HG03558 (cell line): ENCODE results near the gene EFEMP1.
"Not testable (repeated sequence)": the region's sequence is repeated elsewhere in the genome, so short reads cannot be mapped to it uniquely, and the experiment has no call there.

ENCODE experiments used
- ATAC-seq: cut with Tn5 transposase; IDR thresholded peaks from one replicate; pipeline ENCODE4 v1.9.1; 2021; ENCODE audit warnings: moderate number of reproducible peaks; ENCODE audit not compliant: unreplicated experiment; ENCODE audit errors: extremely low read depth

EFEMP1 gene

GRCh38 chr2:55839182-55839819 is 84.3 kb downstream of the EFEMP1 start:
- no peak for ATAC-seq

GRCh38 chr2:55838653-55839052 is 84.9 kb downstream of the EFEMP1 start:
- no peak for ATAC-seq

GRCh38 chr2:55838117-55838516 is 85.5 kb downstream of the EFEMP1 start:
- not testable (repeated sequence) for ATAC-seq

- no peak for ATAC-seq
Observed at GRCh38 chr2:55837073-55837472, 86.5 kb downstream of the EFEMP1 start.

- ATAC-seq, result not testable (repeated sequence)
Observed at GRCh38 chr2:55831671-55832410, 91.7 kb downstream of the EFEMP1 start.

GRCh38 chr2:55827855-55828254 is 95.7 kb downstream of the EFEMP1 start:
- ATAC-seq, result no peak

GRCh38 chr2:55827428-55827827 is 96.2 kb downstream of the EFEMP1 start:
- ATAC-seq, result not testable (repeated sequence)

GRCh38 chr2:55826246-55826645 is 97.3 kb downstream of the EFEMP1 start:
- ATAC-seq, result no peak

- ATAC-seq, result no peak
Observed at GRCh38 chr2:55824551-55825096, 99.0 kb downstream of the EFEMP1 start.
